ENCODE results near the gene PRKD2.

DNA sequence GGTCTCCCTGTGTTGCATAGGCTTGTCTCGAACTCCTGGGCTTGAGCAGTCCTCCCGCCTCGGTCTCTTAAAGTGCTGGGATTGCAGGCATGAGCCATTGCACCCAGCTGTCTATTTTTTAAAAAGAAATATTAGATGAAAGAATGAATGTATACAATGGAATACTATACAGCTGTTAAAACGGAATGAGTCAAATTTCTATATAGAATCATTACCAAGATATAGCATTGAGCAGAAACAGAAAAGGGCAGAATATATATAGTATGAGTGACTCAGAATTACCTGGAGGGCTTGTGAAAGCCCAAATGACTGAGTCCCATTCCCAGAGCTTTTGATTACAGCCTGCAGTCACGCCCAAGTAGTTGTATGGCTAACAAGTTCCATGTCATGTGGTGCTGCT, 60.4 kb downstream of the PRKD2 start:
- no peak for TF ChIP-seq CTCF (IDR thresholded peaks at IDR 0.05)
- no peak for TF ChIP-seq EP300 (IDR thresholded peaks at IDR 0.05)
- TF ChIP-seq POLR2AphosphoS5 (IDR thresholded peaks at IDR 0.05) = no peak
- no peak for TF ChIP-seq POLR2A (IDR thresholded peaks at IDR 0.05)
